CD14-positive monocyte (primary cell): ENCODE results near the gene ASIC2. TPM values are rescaled to one million over a fixed set of nuclear protein-coding genes. Genes with fewer than 3 reads are reported as not detected.

ENCODE experiments used
- DNase-seq, 3 donors: peaks; one replicate each; pipeline ENCODE4 v3.0.0-alpha.2; 2011 to 2022
- H2AFZ ChIP-seq: 2 replicates; pipeline ENCODE4 v1.6.0; 2012; ENCODE audit warnings: mild to moderate bottlenecking, low read depth, low read length, inconsistent platforms; ENCODE audit not compliant: insufficient read depth, poor library complexity, severe bottlenecking
- H3K27ac ChIP-seq, 2 donors: 1 replicate in 1 of 2; 2 replicates in 1 of 2; pipeline ENCODE4 v1.5.1; 2012 to 2013; ENCODE audit warnings: low read length in 2 of 2, control low read depth in 1 of 2, inconsistent platforms in 1 of 2, low read depth in 1 of 2, mild to moderate bottlenecking in 1 of 2
- H3K27me3 ChIP-seq, 2 donors: one replicate each; pipeline versions ENCODE4 v1.6.0 to v1.6.1; 2011 to 2013; ENCODE audit warnings: low read length in 2 of 2; ENCODE audit not compliant: control insufficient read depth in 2 of 2, insufficient read depth in 2 of 2
- H3K36me3 ChIP-seq, 2 donors: replicated peaks in 1 of 2; 1 replicate in 1 of 2; 2 replicates in 1 of 2; pipeline versions ENCODE4 v1.5.1 to v1.6.1; 2012 to 2013; ENCODE audit warnings: low read length in 2 of 2, control low read depth in 1 of 2, inconsistent platforms in 1 of 2, mild to moderate bottlenecking in 1 of 2; ENCODE audit not compliant: insufficient read depth in 2 of 2, control insufficient read depth in 1 of 2
- H3K4me1 ChIP-seq, 2 donors: 1 replicate in 1 of 2; 2 replicates in 1 of 2; pipeline versions ENCODE4 v1.5.1 to v1.6.1; 2012 to 2013; ENCODE audit warnings: low read length in 2 of 2, control low read depth in 1 of 2, inconsistent platforms in 1 of 2, mild to moderate bottlenecking in 1 of 2, moderate library complexity in 1 of 2; ENCODE audit not compliant: insufficient read depth in 2 of 2, control insufficient read depth in 1 of 2
- H3K4me2 ChIP-seq: replicated peaks from 2 replicates; pipeline ENCODE3; 2012; ENCODE audit warnings: low read length, moderate library complexity, mild to moderate bottlenecking; ENCODE audit not compliant: poor library complexity, severe bottlenecking; ENCODE audit errors: extremely low read depth
- H3K4me3 ChIP-seq, 3 experiments: fragments of 200-600 bp in 1 of 3; sonication (generic) in 1 of 3; replicated peaks in 1 of 3; 1 replicate in 2 of 3; 2 replicates in 1 of 3; pipeline ENCODE4 v1.5.1; 2011 to 2013; ENCODE audit warnings: low read length in 3 of 3, mild to moderate bottlenecking in 3 of 3, control low read depth in 2 of 3, low read depth in 2 of 3, inconsistent platforms in 1 of 3, moderate library complexity in 1 of 3
- H3K79me2 ChIP-seq: 2 replicates; pipeline ENCODE4 v1.6.0; 2012; ENCODE audit warnings: mild to moderate bottlenecking, control low read depth, inconsistent platforms, low read length, moderate library complexity; ENCODE audit not compliant: insufficient read depth
- H3K9ac ChIP-seq: 2 replicates; pipeline ENCODE4 v1.6.0; 2017; ENCODE audit warnings: low read length, mild to moderate bottlenecking; ENCODE audit not compliant: insufficient read depth, poor library complexity, severe bottlenecking
- H3K9me3 ChIP-seq, 2 donors: replicated peaks in 1 of 2; 1 replicate in 1 of 2; 2 replicates in 1 of 2; pipeline versions ENCODE4 v1.5.1 to v1.6.1; 2012 to 2013; ENCODE audit warnings: low read length in 2 of 2, control low read depth in 1 of 2; ENCODE audit not compliant: control insufficient read depth in 1 of 2, insufficient read depth in 1 of 2
- H4K20me1 ChIP-seq: 2 replicates; pipeline ENCODE4 v1.6.0; 2012; ENCODE audit warnings: mild to moderate bottlenecking, low read length, control low read depth, moderate library complexity; ENCODE audit not compliant: insufficient read depth
- H3K27ac Mint-ChIP-seq, 7 donors: one replicate each; pipeline ENCODE4 v1.8.0; 2020; ENCODE audit warnings: mild to moderate bottlenecking in 7 of 7, mixed read lengths in 7 of 7, moderate library complexity in 6 of 7, inconsistent platforms in 2 of 7
- H3K27me3 Mint-ChIP-seq, 3 donors: one replicate each; pipeline ENCODE4 v1.8.0; 2021 to 2022; ENCODE audit warnings: low read depth in 3 of 3, mild to moderate bottlenecking in 3 of 3, mixed read lengths in 3 of 3, moderate library complexity in 3 of 3, inconsistent platforms in 1 of 3
- H3K36me3 Mint-ChIP-seq, 2 donors: one replicate each; pipeline ENCODE4 v1.8.0; 2020; ENCODE audit warnings: mixed read lengths in 2 of 2, inconsistent platforms in 1 of 2, mild to moderate bottlenecking in 1 of 2
- H3K4me1 Mint-ChIP-seq: one replicate; pipeline ENCODE4 v1.8.0; 2020; ENCODE audit warnings: mild to moderate bottlenecking, mixed read lengths
- H3K4me3 Mint-ChIP-seq, 2 donors: one replicate each; pipeline ENCODE4 v1.8.0; 2020; ENCODE audit warnings: mild to moderate bottlenecking in 2 of 2, mixed read lengths in 2 of 2, moderate library complexity in 1 of 2
- H3K9me3 Mint-ChIP-seq, 7 donors: one replicate each; pipeline ENCODE4 v1.8.0; 2020 to 2022; ENCODE audit warnings: mixed read lengths in 7 of 7, mild to moderate bottlenecking in 6 of 7, moderate library complexity in 6 of 7, inconsistent platforms in 2 of 7
- CTCF ChIP-seq: fragments of 200-600 bp; IDR thresholded peaks from one replicate; pipeline ENCODE4 v1.8.0; 2022; ENCODE audit warnings: antibody characterized with exemption, mild to moderate bottlenecking
- WGBS: methylation state at CpG from one replicate; pipeline ENCODE4 v1.1.5; 2013; ENCODE audit warnings: missing lambda C conversion rate; ENCODE audit not compliant: insufficient coverage; 5-methylcytosine and 5-hydroxymethylcytosine counted together
- intact Hi-C, 2 donors: fragments of 100-400 bp; cut with micrococcal nuclease; formaldehyde crosslinking; loops; one replicate each; pipeline versions ENCODE4 v1.15.0 to v1.15.1; 2023
- polyA plus RNA-seq, 3 donors: library from polyadenylated mRNA; depleted of rRNA in 1 of 3; unstranded in 2 of 3; stranded (reverse) in 1 of 3; fragments of 300-500 nt in 2 of 3; fragments of >200 nt in 1 of 3; fragmentation: Illumina TruSeq in 2 of 3; gene quantifications; 1 replicate in 2 of 3; 2 replicates in 1 of 3; pipeline ENCODE4 v1.2.3, GENCODE V29; 2012 to 2021

Gene ASIC2
- polyA plus RNA-seq, 3 donors = not detected

- H3K79me2 ChIP-seq = no peaks in the 10 kb centered on the region
- no peaks in the 10 kb centered on the region for H3K9me3 ChIP-seq
- H3K36me3 Mint-ChIP-seq = no peaks in the 10 kb centered on the region
- H4K20me1 ChIP-seq = no peaks in the 10 kb centered on the region
- no peaks in the 10 kb centered on the region for H3K36me3 ChIP-seq
- no peak overlapping the region for H2AFZ ChIP-seq
- H3K27ac Mint-ChIP-seq = no peak overlapping the region
- no peak overlapping the region for H3K9ac ChIP-seq
- no peak for TF ChIP-seq CTCF
- no peaks in the 10 kb centered on the region for H3K27me3 ChIP-seq
- intact Hi-C loops = no loop called here
- no peak overlapping the region for H3K27ac ChIP-seq
- H3K4me1 ChIP-seq = no peaks in the 10 kb centered on the region
- peaks cover 2 to 6% (median 4%) of the 10 kb centered on the region in 3 donors for H3K27me3 Mint-ChIP-seq
- H3K4me3 Mint-ChIP-seq = no peak overlapping the region
- H3K4me2 ChIP-seq = no peak overlapping the region
- no peak for DNase-seq
- peaks cover 0 to 1% (median 0%) of the 10 kb centered on the region in 7 donors for H3K9me3 Mint-ChIP-seq
- WGBS = no CpG with 5 or more reads among the region's 5 CpGs
- no peak overlapping the region for H3K4me3 ChIP-seq
- H3K4me1 Mint-ChIP-seq = no peaks in the 10 kb centered on the region
Observed at GRCh38 chr17:33198954-33199353, 94.1 kb downstream of the ASIC2 start.

GRCh38 chr17:33197342-33197741, 95.8 kb downstream of the ASIC2 start:
- H3K4me2 ChIP-seq = no peak overlapping the region
- H4K20me1 ChIP-seq = no peaks in the 10 kb centered on the region
- no peak for TF ChIP-seq CTCF
- no peak overlapping the region for H3K27ac ChIP-seq
- H3K27ac Mint-ChIP-seq = no peak overlapping the region
- H2AFZ ChIP-seq = no peak overlapping the region
- peaks cover 0 to 1% (median 0%) of the 10 kb centered on the region in 7 donors for H3K9me3 Mint-ChIP-seq
- DNase-seq = no peak
- H3K9ac ChIP-seq = no peak overlapping the region
- H3K4me1 Mint-ChIP-seq = no peaks in the 10 kb centered on the region
- H3K9me3 ChIP-seq = no peaks in the 10 kb centered on the region
- WGBS = 85% methylated on average over 2 of the region's 2 CpGs
- H3K4me3 Mint-ChIP-seq = no peak overlapping the region
- H3K4me3 ChIP-seq = no peak overlapping the region
- no peaks in the 10 kb centered on the region for H3K36me3 ChIP-seq
- no peaks in the 10 kb centered on the region for H3K4me1 ChIP-seq
- intact Hi-C loops = no loop called here
- H3K27me3 ChIP-seq = no peaks in the 10 kb centered on the region
- no peaks in the 10 kb centered on the region for H3K36me3 Mint-ChIP-seq
- peaks cover 2 to 6% (median 4%) of the 10 kb centered on the region in 3 donors for H3K27me3 Mint-ChIP-seq
- no peaks in the 10 kb centered on the region for H3K79me2 ChIP-seq
